Karpas-422 (cell line): ENCODE results near the gene CD180. TPM values are rescaled to one million over a fixed set of nuclear protein-coding genes. Genes with fewer than 3 reads are reported as not detected.

Source experiments
- DNase-seq: peaks from one replicate; pipeline ENCODE4 v3.0.0-alpha.2; 2015
- H2AFZ ChIP-seq: fragments of 200-600 bp; sonication (generic); 2 replicates; pipeline ENCODE4 v1.6.1; 2014; ENCODE audit warnings: antibody characterized with exemption, low read length, mixed read lengths
- H3K27ac ChIP-seq: fragments of 200-600 bp; sonication (generic); 2 replicates; pipeline ENCODE4 v1.5.1; 2014; ENCODE audit warnings: mild to moderate bottlenecking, low read length, moderate library complexity
- H3K27me3 ChIP-seq: fragments of 200-600 bp; sonication (generic); 2 replicates; pipeline ENCODE4 v1.6.1; 2014; ENCODE audit warnings: low read length, mixed read lengths
- H3K36me3 ChIP-seq: fragments of 200-600 bp; sonication (generic); 2 replicates; pipeline ENCODE4 v1.6.1; 2014; ENCODE audit warnings: low read length, mixed read lengths; ENCODE audit not compliant: insufficient read depth
- H3K4me1 ChIP-seq: fragments of 200-600 bp; sonication (generic); 2 replicates; pipeline ENCODE4 v1.6.1; 2014; ENCODE audit warnings: mild to moderate bottlenecking, low read length, mixed read lengths
- H3K4me2 ChIP-seq: fragments of 200-600 bp; sonication (generic); 2 replicates; pipeline ENCODE4 v1.6.1; 2014; ENCODE audit warnings: low read length, low read depth, mild to moderate bottlenecking; ENCODE audit not compliant: poor library complexity, severe bottlenecking
- H3K4me3 ChIP-seq: fragments of 200-600 bp; sonication (generic); 2 replicates; pipeline ENCODE4 v1.5.1; 2014; ENCODE audit warnings: mild to moderate bottlenecking, antibody characterized with exemption, low read length, mixed read lengths
- H3K79me2 ChIP-seq: fragments of 200-600 bp; sonication (generic); 2 replicates; pipeline ENCODE4 v1.6.1; 2014; ENCODE audit warnings: mild to moderate bottlenecking, low read length, mixed read lengths
- H3K9ac ChIP-seq: fragments of 200-600 bp; sonication (generic); 2 replicates; pipeline ENCODE4 v1.6.0; 2014; ENCODE audit warnings: low read length
- H3K9me2 ChIP-seq: fragments of 200-600 bp; sonication (generic), shearing (Covaris generic); replicated peaks from 2 replicates; pipeline ENCODE4 v1.6.0; 2014; ENCODE audit warnings: mild to moderate bottlenecking, low read length, moderate library complexity; ENCODE audit not compliant: insufficient read depth
- H3K9me3 ChIP-seq: fragments of 300-700, 200-600 bp; sonication (generic); 2 replicates; pipeline ENCODE4 v1.6.1; 2014; ENCODE audit warnings: low read length, mixed read lengths
- H4K20me1 ChIP-seq: fragments of 200-600 bp; sonication (generic); 2 replicates; pipeline ENCODE4 v1.6.1; 2014; ENCODE audit warnings: mild to moderate bottlenecking, antibody characterized with exemption, low read length, low read depth; ENCODE audit not compliant: insufficient read depth
- total RNA-seq: library from RNA; depleted of rRNA; stranded (reverse); fragments of >200 nt; shearing (Covaris generic); gene quantifications from 2 replicates; pipeline ENCODE4 v1.2.3, GENCODE V29; 2014; ENCODE audit warnings: low replicate concordance

CD180 gene
- total RNA-seq, 1 experiment from 2014 or later: 90.7 TPM

DNA sequence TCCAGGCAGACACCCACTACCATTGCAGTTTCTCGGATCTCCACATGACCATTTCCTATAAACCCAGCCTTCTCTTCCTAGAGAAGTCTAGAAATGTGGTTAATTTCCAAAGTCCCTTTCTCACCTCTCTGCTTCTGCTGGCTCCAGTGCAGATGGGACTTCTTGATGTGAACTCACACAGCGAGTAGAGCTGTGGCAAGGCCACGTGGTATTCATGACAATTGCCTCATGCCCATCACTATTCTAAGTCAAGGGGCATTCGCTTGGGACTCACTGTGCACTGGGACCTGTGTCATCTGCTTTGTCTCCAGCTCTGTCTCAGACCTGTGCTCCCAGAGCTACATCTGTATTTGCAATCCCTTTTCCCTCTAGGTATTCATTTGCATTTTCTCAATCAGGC, 6.2 kb downstream of the CD180 start:
- no peak overlapping the region for H2AFZ ChIP-seq
- H3K4me2 ChIP-seq: peak overlapping the region; percentile 67
- no peaks in the 10 kb centered on the region for H3K27me3 ChIP-seq
- H3K4me3 ChIP-seq: peak overlapping the region; percentile 43
- H4K20me1 ChIP-seq: no peaks in the 10 kb centered on the region
- peak overlapping the region; percentile 51 for H3K9ac ChIP-seq
- H3K79me2 ChIP-seq: peaks cover 100% of the 10 kb centered on the region
- no peaks in the 10 kb centered on the region for H3K9me3 ChIP-seq
- peak overlapping the region; percentile 85 for H3K27ac ChIP-seq
- H3K4me1 ChIP-seq: peaks cover 92% of the 10 kb centered on the region
- H3K36me3 ChIP-seq: peaks cover 54% of the 10 kb centered on the region
- peak; percentile 65 for DNase-seq
- H3K9me2 ChIP-seq: no peaks in the 10 kb centered on the region

DNA sequence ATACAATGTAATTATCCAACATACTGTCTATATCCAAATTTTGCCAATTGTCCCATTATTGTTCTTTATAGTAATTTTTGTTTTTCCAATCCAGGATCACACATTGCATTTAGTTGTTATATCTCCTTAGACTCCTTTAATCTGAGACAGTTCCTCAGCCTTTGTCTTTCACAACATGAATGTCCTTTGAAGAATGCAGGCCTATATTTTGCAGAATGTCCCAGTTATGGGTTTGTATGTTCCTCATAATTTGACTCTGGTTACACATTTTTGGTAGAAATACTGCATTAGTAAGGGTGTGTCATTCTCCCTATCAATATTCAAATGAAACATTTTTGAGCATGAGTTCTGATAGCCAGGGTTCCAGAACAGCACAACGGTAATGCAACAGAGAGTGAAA, 6.7 kb downstream of the CD180 start:
- Histone ChIP-seq H3K27me3 (no peaks in the 10 kb centered on the region), H3K4me2 (peak overlapping the region; percentile 67), H3K9me2 (no peaks in the 10 kb centered on the region), H3K36me3 (peaks cover 59% of the 10 kb centered on the region), H3K4me1 (peaks cover 87% of the 10 kb centered on the region), H3K27ac (peak overlapping the region; percentile 85), H3K9ac (peak overlapping the region; percentile 51), H3K4me3 (peak overlapping the region; percentile 43; the same call in 1 of the 2 replicates), H4K20me1 (no peaks in the 10 kb centered on the region), H2AFZ (no peak overlapping the region), H3K9me3 (no peaks in the 10 kb centered on the region), H3K79me2 (peaks cover 100% of the 10 kb centered on the region)
- no peak for DNase-seq

DNA sequence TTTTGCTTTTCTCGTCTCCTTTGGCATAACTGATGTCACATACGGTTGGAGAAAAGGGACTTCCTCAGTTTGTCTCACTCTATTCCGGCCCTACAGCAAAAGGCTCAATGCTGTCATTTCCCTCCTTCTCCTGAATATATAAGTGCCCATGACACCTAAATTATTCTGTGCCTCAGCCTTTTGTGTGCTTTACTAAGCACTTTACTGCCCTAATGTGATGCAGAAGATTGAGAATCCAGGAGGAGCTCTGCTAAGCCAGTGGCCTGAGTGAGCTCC, 7.6 kb downstream of the CD180 start:
- H3K9me3 ChIP-seq: no peaks in the 10 kb centered on the region
- peak overlapping the region; percentile 43; the same call in 1 of the 2 replicates for H3K4me3 ChIP-seq
- H3K36me3 ChIP-seq: peaks cover 66% of the 10 kb centered on the region
- H3K4me1 ChIP-seq: peaks cover 80% of the 10 kb centered on the region
- DNase-seq: no peak
- H3K27ac ChIP-seq: peak overlapping the region; percentile 85
- H2AFZ ChIP-seq: no peak overlapping the region
- peaks cover 99% of the 10 kb centered on the region for H3K79me2 ChIP-seq
- H4K20me1 ChIP-seq: no peaks in the 10 kb centered on the region
- H3K4me2 ChIP-seq: peak overlapping the region; percentile 67
- H3K9ac ChIP-seq: peak overlapping the region; percentile 51
- no peaks in the 10 kb centered on the region for H3K9me2 ChIP-seq
- no peaks in the 10 kb centered on the region for H3K27me3 ChIP-seq

DNA sequence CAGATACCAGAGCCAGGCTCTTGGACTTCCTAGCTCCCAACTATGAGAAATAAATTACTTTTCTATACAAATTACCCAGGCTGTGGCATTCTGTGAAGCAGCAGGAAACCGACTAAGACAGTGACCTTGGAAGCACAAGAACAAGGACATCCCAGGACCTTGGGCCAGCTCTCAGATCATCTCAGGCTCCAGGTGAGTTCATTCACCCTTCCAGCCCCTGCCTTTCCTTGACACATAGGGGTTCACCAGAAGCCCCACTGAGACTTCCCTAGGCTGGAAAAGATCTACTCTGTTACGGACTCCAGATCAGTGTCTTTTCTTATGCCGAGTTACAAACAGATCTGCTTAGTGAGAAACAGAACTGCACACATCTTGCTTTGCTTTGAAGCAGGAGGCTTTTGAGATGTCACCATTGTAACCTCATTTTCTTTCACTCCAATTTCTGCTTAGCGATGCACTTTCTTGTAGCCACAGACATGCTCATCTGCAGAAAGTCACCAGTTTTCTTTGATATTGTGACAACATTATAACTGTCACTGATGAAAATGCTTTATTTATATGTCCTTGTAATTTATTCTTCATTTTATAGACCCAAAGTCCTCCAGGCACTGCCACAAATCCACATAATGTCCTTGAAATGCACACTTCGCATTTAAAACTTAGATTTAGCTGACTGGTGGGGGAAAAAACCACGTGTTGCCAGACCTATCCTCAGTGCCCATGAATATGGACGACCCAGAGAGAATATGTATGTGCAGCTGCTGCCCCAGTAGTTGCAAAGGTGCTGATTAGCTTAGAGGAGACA, 8.1 kb downstream of the CD180 start:
- Histone ChIP-seq H3K4me1 (peaks cover 80% of the 10 kb centered on the region), H4K20me1 (no peaks in the 10 kb centered on the region), H3K79me2 (peaks cover 99% of the 10 kb centered on the region), H3K4me3 (peak overlapping the region; percentile 20), H3K36me3 (peaks cover 66% of the 10 kb centered on the region), H3K27me3 (no peaks in the 10 kb centered on the region), H3K4me2 (peak overlapping the region; percentile 67), H3K9ac (peak overlapping the region; percentile 51), H2AFZ (no peak overlapping the region), H3K9me3 (no peaks in the 10 kb centered on the region), H3K27ac (peak overlapping the region; percentile 85), H3K9me2 (no peaks in the 10 kb centered on the region)
- DNase-seq: peak; percentile 55

DNA sequence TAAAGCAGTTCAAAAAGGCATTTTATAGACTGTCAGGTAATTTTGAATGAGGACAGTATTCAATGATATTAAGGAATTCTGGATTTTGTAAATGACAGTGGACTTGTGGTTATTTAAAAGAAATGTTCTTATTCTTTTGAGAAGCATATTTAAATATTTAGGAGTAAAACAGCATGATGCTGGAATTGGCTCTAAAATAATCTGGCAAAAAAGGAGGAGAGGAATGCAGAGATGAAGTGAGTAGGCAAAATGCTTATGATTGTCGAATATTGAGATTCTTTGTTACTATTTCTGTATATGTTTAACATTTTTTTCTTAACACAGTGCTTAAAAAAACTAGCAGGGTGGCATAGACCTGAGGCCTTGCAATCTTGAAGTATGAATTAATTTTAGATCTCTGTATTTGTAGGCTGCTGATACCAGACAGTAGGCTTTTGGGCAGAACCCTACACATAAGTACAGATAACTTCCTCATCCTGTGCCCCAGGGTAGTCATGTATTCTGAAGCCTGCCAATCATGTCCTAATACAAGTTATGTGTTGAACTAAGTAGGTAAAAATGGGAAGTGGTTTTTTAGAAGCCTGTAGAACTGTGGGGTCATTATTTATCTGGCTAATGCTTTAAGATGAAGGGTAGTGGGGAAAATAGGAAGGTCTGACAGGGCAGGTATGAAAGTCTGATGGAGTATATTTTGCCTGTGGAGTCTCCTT, 9.4 kb downstream of the CD180 start:
- Histone ChIP-seq H3K9me2 (no peaks in the 10 kb centered on the region), H3K27me3 (no peaks in the 10 kb centered on the region), H3K27ac (peak overlapping the region; percentile 85), H3K4me1 (peaks cover 80% of the 10 kb centered on the region), H3K36me3 (peaks cover 67% of the 10 kb centered on the region), H3K79me2 (peaks cover 99% of the 10 kb centered on the region), H3K4me3 (peak overlapping the region; percentile 19; the same call in 1 of the 2 replicates), H3K9me3 (no peaks in the 10 kb centered on the region), H3K9ac (peak overlapping the region; percentile 39), H4K20me1 (no peaks in the 10 kb centered on the region), H3K4me2 (peak overlapping the region; percentile 67), H2AFZ (no peak overlapping the region)
- peak; percentile 92 for DNase-seq

DNA sequence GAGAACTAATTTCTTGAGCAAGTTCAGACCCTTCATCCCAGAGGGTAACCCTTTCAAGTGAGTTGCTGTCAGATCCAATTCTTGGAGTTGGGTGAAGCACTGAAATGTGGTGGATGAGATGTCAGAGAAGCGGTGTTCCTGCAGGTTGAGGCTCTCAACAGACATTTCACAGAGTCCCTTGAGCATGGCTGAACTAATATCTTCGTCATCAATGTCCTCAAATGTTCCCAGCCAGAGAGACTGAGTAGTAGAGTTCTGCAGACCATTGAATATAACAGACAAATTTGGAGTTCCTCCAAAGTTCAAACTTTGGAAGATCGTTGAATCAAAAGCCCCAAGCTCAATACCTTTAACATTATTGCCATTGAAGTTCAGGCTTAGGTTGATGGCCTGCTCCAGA, 12.7 kb downstream of the CD180 start:
- Histone ChIP-seq H4K20me1 (no peaks in the 10 kb centered on the region), H3K27ac (no peak overlapping the region), H3K79me2 (peaks cover 89% of the 10 kb centered on the region), H3K9ac (no peak overlapping the region), H3K4me1 (peaks cover 57% of the 10 kb centered on the region), H2AFZ (no peak overlapping the region), H3K36me3 (peaks cover 82% of the 10 kb centered on the region), H3K4me2 (no peak overlapping the region), H3K9me3 (no peaks in the 10 kb centered on the region), H3K27me3 (no peaks in the 10 kb centered on the region), H3K4me3 (no peak overlapping the region), H3K9me2 (no peaks in the 10 kb centered on the region)
- no peak for DNase-seq

DNA sequence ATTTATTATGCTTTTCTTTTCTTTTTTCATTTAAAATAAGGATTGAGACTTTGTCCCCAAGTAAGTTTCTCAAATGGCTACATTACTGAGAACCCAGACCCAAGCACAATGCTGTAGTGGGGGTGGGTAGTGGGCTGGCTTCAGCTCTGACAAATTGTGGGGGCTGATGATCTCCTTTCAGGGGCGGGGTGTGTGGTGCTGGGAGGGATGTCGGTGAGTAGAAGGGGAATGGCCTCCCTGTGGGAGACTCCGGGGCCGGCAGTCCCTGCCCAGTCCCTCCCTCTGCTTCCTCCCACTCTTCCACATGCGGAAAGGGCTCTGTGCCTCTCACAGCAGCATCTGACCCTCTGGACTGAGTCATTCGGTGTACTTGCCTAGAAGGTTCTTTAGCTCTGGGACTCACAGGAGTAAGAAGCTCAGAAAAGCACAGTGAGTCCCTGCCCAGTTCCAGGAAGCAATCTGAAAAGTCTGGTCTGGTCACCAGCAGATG, 14.3 kb downstream of the CD180 start:
- no peaks in the 10 kb centered on the region for H3K27me3 ChIP-seq
- no peaks in the 10 kb centered on the region; the same call in 1 of the 2 replicates for H3K9me3 ChIP-seq
- DNase-seq: no peak
- no peak overlapping the region for H2AFZ ChIP-seq
- peaks cover 42% of the 10 kb centered on the region for H3K4me1 ChIP-seq
- peaks cover 74% of the 10 kb centered on the region for H3K79me2 ChIP-seq
- 0 out of 2 replicates have a peak overlapping the region, but pooled peaks have one; percentile 12 for H3K9ac ChIP-seq
- H3K4me2 ChIP-seq: peak overlapping the region; percentile 13
- no peaks in the 10 kb centered on the region for H3K9me2 ChIP-seq
- peak overlapping the region; percentile 65 for H3K27ac ChIP-seq
- H4K20me1 ChIP-seq: no peaks in the 10 kb centered on the region
- no peak overlapping the region for H3K4me3 ChIP-seq
- peaks cover 90% of the 10 kb centered on the region for H3K36me3 ChIP-seq

DNA sequence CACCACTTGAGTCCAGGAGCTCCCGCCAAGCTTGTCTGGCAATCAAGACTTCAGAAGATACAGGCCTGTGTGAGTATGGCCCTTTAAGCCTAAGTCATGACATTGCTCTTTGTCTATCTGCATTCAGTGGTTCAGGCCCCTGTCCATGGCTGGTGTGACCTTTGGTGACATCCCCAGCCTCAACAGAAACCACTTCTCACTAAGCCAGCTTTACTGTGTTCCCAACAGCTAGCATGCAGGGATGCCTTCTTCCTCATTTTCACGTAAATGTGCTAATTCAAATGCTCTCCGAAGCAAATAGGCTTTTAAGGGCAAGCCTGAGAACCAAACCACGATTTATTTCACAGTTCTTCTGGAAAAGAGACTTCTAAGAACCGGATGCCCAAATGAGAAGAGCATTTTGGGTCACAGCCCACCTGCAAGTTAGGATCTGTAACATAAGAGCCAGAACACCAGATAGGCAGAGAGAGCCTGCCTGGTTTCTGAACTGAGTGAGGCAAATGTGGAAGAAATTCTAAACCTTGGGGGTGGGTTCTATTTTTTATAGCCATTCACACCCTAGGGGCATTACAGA, 14.9 kb downstream of the CD180 start:
- H3K27ac ChIP-seq: peak overlapping the region; percentile 65
- H3K4me2 ChIP-seq: peak overlapping the region; percentile 13

More for the DNA sequence above, 14.9 kb downstream of the CD180 start:
- no peaks in the 10 kb centered on the region for H4K20me1 ChIP-seq
- H3K9me2 ChIP-seq: no peaks in the 10 kb centered on the region
- no peaks in the 10 kb centered on the region; the same call in 1 of the 2 replicates for H3K9me3 ChIP-seq
- H3K9ac ChIP-seq: no peak overlapping the region
- no peaks in the 10 kb centered on the region for H3K27me3 ChIP-seq
- H3K4me1 ChIP-seq: peaks cover 36% of the 10 kb centered on the region
- H2AFZ ChIP-seq: no peak overlapping the region
- no peak for DNase-seq
- no peak overlapping the region for H3K4me3 ChIP-seq
- peaks cover 92% of the 10 kb centered on the region for H3K36me3 ChIP-seq
- H3K79me2 ChIP-seq: peaks cover 68% of the 10 kb centered on the region
